Measurements from ENCODE around the gene ZNF354C. TPM values are rescaled to one million over a fixed set of nuclear protein-coding genes. Genes with fewer than 3 reads are reported as not detected.

Gene ZNF354C
- total RNA-seq, 2 donors from 2014 or later = 3.9 to 8.8 TPM

DNA sequence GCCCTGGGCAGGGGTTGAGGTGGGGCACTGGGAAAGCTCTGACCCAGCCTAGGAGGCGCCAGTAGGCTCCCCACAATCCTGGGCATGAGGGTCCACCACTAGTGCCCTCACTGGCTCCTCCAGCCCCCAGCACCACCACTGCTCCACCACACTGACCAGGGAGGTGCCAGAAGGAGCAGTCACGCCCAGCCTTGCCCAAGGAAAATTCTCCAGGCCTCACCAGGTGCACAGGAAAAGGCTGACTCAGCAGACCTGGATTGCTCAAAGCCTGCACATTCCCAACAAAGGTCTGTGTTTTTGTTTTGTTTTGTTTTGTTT is 62.9 kb downstream of the ZNF354C start:
- H3K27me3 ChIP-seq (replicated peaks; ENCODE audit: insufficient read depth) = no peaks in the 10 kb centered on the region
- ATAC-seq (ENCODE audit: insufficient number of reproducible peaks, low FRiP score, low read depth) (no peak), DNase-seq (ENCODE audit: low spot score) (no peak)
- TF ChIP-seq CTCF (IDR thresholded peaks at IDR 0.05) = no peak
- H3K4me3 ChIP-seq = no peak overlapping the region
- H3K36me3 ChIP-seq = no peaks in the 10 kb centered on the region
- H3K9me3 ChIP-seq = no peaks in the 10 kb centered on the region
- no peaks in the 10 kb centered on the region for H3K4me1 ChIP-seq (ENCODE audit: control insufficient read depth in 1 of 2, low read depth in 2 of 2)
- H3K27ac ChIP-seq = no peak overlapping the region

DNA sequence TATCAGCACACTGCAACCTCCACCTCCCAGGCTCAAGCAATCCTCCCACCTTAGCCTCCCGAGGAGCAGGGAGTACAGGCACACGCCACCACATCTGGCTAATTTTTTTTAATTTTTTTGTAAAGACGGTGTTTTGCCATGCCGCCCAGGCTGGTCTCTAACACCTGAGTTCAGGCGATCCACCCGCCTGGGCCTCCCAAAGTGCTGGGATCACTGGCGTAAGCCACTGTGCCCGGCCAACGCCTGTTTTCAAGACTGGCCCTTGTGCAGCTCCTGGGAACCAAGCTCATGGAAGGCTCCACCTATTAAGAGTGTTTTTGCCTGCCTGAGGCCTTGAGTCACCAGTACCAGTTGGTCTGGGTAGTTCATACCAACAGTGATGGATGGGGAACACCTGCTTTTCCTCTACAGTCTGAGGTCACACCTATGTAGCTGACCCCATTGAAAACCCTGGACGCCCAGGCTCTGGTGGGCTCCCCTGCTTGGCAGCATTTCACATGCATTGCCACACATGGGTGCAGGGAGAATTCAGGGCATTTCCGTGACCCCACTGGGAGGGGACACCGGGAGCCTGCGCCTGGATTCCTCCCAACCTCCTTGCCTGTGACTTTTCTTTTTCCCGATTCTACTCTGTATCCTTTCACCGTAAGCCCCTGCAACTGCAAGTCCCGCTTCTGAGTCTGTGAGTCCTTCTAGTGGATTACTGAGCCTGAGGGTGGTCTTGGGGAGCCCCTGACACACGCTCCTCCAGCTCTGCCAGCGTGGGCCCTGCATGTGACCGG is 63.5 kb downstream of the ZNF354C start:
- H3K27me3 ChIP-seq (replicated peaks; ENCODE audit: insufficient read depth) = no peaks in the 10 kb centered on the region
- no peak overlapping the region for H3K27ac ChIP-seq
- H3K36me3 ChIP-seq = no peaks in the 10 kb centered on the region
- H3K9me3 ChIP-seq = no peaks in the 10 kb centered on the region
- no peaks in the 10 kb centered on the region for H3K4me1 ChIP-seq (ENCODE audit: control insufficient read depth in 1 of 2, low read depth in 2 of 2)
- no peak for DNase-seq (ENCODE audit: low spot score)
- TF ChIP-seq CTCF (IDR thresholded peaks at IDR 0.05) = no peak
- no peak overlapping the region for H3K4me3 ChIP-seq
- no peak for ATAC-seq (ENCODE audit: insufficient number of reproducible peaks, low FRiP score, low read depth)

- no peaks in the 10 kb centered on the region for H3K9me3 ChIP-seq
- ATAC-seq (ENCODE audit: insufficient number of reproducible peaks, low FRiP score, low read depth) (no peak), DNase-seq (ENCODE audit: low spot score) (no peak)
Observed at GRCh38 chr5:179124273-179124852, 64.2 kb downstream of the ZNF354C start.

DNA sequence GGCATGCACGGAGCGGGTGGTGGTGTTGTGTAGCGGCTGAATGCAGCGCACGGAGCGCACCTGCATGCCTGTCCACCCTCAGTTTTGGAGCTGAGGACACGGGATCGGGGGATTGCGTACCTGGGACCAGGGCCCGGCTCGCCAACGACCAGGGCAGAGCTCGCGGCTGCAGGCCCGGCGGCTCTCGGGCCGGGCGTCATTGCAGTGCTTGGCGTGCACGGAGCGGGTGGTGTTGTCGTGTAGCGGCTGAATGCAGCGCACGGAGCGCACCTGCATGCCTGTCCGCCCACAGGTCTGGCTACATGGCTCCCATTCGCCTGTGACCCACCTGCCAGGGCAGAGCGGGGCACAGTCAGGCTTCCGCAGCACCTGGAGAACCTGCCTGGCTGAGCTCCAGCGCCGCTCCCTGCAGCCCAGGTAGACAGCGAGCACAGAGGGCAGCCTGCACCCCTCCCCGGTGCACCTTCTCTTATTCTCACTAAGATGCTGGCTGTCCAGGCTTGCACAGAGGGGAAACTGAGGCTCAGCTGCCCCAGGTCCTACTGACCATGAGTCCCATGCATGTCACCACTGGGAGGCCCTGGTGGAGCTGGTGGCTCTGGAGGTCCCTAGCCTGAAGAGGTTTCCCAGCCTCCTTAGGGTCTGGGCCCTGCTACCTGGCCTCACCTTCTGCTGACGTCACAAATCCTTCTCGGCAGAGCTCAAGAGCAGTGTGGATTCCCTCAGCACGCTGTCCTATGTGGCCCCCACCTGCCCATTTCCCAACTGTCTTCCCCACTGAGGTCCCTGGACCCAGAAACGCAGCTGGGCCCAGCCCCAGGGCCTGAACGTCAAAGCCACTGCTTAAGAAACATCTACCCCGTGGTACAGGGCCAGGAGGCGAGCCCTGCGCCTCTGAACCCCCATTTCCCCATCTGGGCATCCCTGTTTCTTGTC is 64.9 kb downstream of the ZNF354C start:
- ATAC-seq (ENCODE audit: insufficient number of reproducible peaks, low FRiP score, low read depth) = no peak
- Histone ChIP-seq H3K27me3 (replicated peaks; ENCODE audit: insufficient read depth) (no peaks in the 10 kb centered on the region), H3K4me1 (ENCODE audit: control insufficient read depth in 1 of 2, low read depth in 2 of 2) (no peaks in the 10 kb centered on the region), H3K36me3 (no peaks in the 10 kb centered on the region), H3K9me3 (no peaks in the 10 kb centered on the region), H3K4me3 (no peak overlapping the region), H3K27ac (no peak overlapping the region)
- no peak for TF ChIP-seq CTCF (IDR thresholded peaks at IDR 0.05)
- DNase-seq (ENCODE audit: low spot score) = no peak

More at GRCh38 chr5:179124273-179124852, 64.2 kb downstream of the ZNF354C start:
- no peaks in the 10 kb centered on the region for H3K4me1 ChIP-seq (ENCODE audit: control insufficient read depth in 1 of 2, low read depth in 2 of 2)
- no peak overlapping the region for H3K4me3 ChIP-seq
- no peak overlapping the region for H3K27ac ChIP-seq
- no peaks in the 10 kb centered on the region for H3K27me3 ChIP-seq (replicated peaks; ENCODE audit: insufficient read depth)
- H3K36me3 ChIP-seq = no peaks in the 10 kb centered on the region
- no peak for TF ChIP-seq CTCF (IDR thresholded peaks at IDR 0.05)
